K562 (cell line): ENCODE data around the gene IFT172. TPM values are rescaled to one million over a fixed set of nuclear protein-coding genes. Genes with fewer than 3 reads are reported as not detected.

Experiments used
- CBX1 ChIP-seq: sonication (generic); IDR thresholded peaks from 2 replicates; pipeline ENCODE4 v1.6.1; 2016; ENCODE audit warnings: antibody characterized with exemption, low read depth, mild to moderate bottlenecking
- E2F3 ChIP-seq: fragments of 250-450 bp; sonication (Bioruptor Pico); IDR thresholded peaks from 2 replicates; pipeline ENCODE4 v1.4.0; 2020; ENCODE audit warnings: mild to moderate bottlenecking
- FOSL1 ChIP-seq: fragments of 200-800 bp; sonication (Bioruptor generic); conservative IDR thresholded peaks from 2 replicates; pipeline ENCODE4 v1.6.1; 2016; ENCODE audit warnings: missing genetic modification characterization, missing compliant biosample characterization
- JUND ChIP-seq, 2 experiments: IDR thresholded peaks; 2 replicates in 1 of 2; 3 replicates in 1 of 2; pipeline ENCODE4 v1.6.1; 2011; ENCODE audit warnings: borderline replicate concordance in 2 of 2, low read depth in 2 of 2, low read length in 2 of 2, improper control_type of control experiment in 1 of 2, missing biosample characterization in 1 of 2, missing genetic modification characterization in 1 of 2, missing genetic modification reagents in 1 of 2
- KHSRP ChIP-seq: fragments of 450-650 bp; IDR thresholded peaks from 2 replicates; pipeline ENCODE4 v1.6.1; 2017
- MTA2 ChIP-seq: fragments of 450-650 bp; IDR thresholded peaks from 2 replicates; pipeline ENCODE4 v1.6.1; 2016; ENCODE audit warnings: low read depth
- RCOR1 ChIP-seq, 2 experiments: IDR thresholded peaks; 2 replicates each; pipeline ENCODE4 v1.6.1; 2012; ENCODE audit warnings: low read depth in 2 of 2, low read length in 2 of 2, borderline replicate concordance in 1 of 2, improper control_type of control experiment in 1 of 2
- SNRNP70 ChIP-seq: fragments of 200-400 bp; formaldehyde crosslinking; optimal IDR thresholded peaks from 2 replicates; pipeline ENCODE3; 2017; ENCODE audit warnings: low read depth, low read length
- SRSF9 ChIP-seq: fragments of 200-400 bp; formaldehyde crosslinking; IDR thresholded peaks from 2 replicates; pipeline ENCODE4 v1.6.1; 2017; ENCODE audit warnings: low read depth, low read length, borderline replicate concordance
- ZBTB8A ChIP-seq: fragments of 450-650 bp; IDR thresholded peaks from 2 replicates; pipeline ENCODE4 v1.6.1; 2018; ENCODE audit warnings: mild to moderate bottlenecking, moderate library complexity; ENCODE audit not compliant: partially characterized antibody
- ZNF696 ChIP-seq: fragments of 250-450 bp; sonication (Bioruptor Pico); conservative IDR thresholded peaks from 2 replicates; pipeline ENCODE4 v1.4.0; 2020; ENCODE audit warnings: mild to moderate bottlenecking, moderate library complexity
- ZNF785 ChIP-seq: fragments of 250-450 bp; sonication (Bioruptor Pico); IDR thresholded peaks from 2 replicates; pipeline ENCODE4 v1.4.0; 2020; ENCODE audit warnings: mild to moderate bottlenecking
- polyA plus RNA-seq, 8 experiments: library from polyadenylated mRNA; depleted of rRNA in 4 of 8; stranded (reverse) in 5 of 8; unstranded in 3 of 8; fragments of >200 nt; fragmentation: Nextera tagmentation in 2 of 8; fragmentation: Illumina TruSeq in 1 of 8; extraction: Ambion mirVana in 2 of 8; extraction: Trizol in 1 of 8; gene quantifications; 2 replicates each; pipeline versions ENCODE4 v1.2.1 to v1.2.3, GENCODE V29; 2011 to 2014; ENCODE audit warnings: inconsistent platforms in 1 of 8, missing spikeins in 1 of 8
- total RNA-seq, 7 experiments: library from RNA; depleted of rRNA in 6 of 7; stranded (reverse); fragments of >200 nt in 6 of 7; fragmentation: Illumina TruSeq in 2 of 7; extraction: Trizol in 2 of 7; gene quantifications; 2 replicates each; pipeline versions ENCODE4 v1.2.1 to v1.2.3, GENCODE V29; 2011 to 2021; ENCODE audit warnings: low replicate concordance in 1 of 7
- TF ChIP-seq, protein P1 (sequence below), 2 experiments: fragments of 450-650 bp; formaldehyde crosslinking in 1 of 2; IDR thresholded peaks; 2 replicates each; pipeline versions ENCODE4 v1.4.0 to v1.6.1; 2014 to 2020; ENCODE audit warnings: mild to moderate bottlenecking in 2 of 2, borderline replicate concordance in 1 of 2, low read depth in 1 of 2
- TF ChIP-seq, protein P2 (sequence below), 3 experiments: fragments of 200-800 bp in 1 of 3; sonication (Bioruptor generic) in 1 of 3; sonication (generic) in 1 of 3; formaldehyde crosslinking in 1 of 3; IDR thresholded peaks; 2 replicates each; pipeline versions ENCODE4 v1.6.1 to v1.8.0; 2016 to 2022; ENCODE audit warnings: mild to moderate bottlenecking in 2 of 3, missing compliant biosample characterization in 2 of 3, missing genetic modification characterization in 2 of 3, missing genetic modification reagents in 1 of 3
- TF ChIP-seq, protein P3 (sequence below): fragments of 150-350 bp; conservative IDR thresholded peaks from 2 replicates; pipeline ENCODE4 v1.6.1; 2014; ENCODE audit warnings: low read length

The IFT172 gene
- total and polyA plus RNA-seq, 9 of the 15 experiments (the other 6 are each of a cell fraction or from before 2014, with no cell fraction given), result 5.6 to 19.1 (median 13.5) TPM

GRCh38 chr2:27494284-27494943 is 4.9 kb upstream of the IFT172 start (continued):
- no peak for TF ChIP-seq MTA2
- peak; percentile 43 for TF ChIP-seq FOSL1 (tag)
- no peak for TF ChIP-seq CBX1
- TF ChIP-seq SRSF9, result no peak
- no peak for TF ChIP-seq ZNF785
- TF ChIP-seq SNRNP70, result no peak
- TF ChIP-seq E2F3 (CRISPR knock-in tag), result no peak
- TF ChIP-seq, protein P1, sequence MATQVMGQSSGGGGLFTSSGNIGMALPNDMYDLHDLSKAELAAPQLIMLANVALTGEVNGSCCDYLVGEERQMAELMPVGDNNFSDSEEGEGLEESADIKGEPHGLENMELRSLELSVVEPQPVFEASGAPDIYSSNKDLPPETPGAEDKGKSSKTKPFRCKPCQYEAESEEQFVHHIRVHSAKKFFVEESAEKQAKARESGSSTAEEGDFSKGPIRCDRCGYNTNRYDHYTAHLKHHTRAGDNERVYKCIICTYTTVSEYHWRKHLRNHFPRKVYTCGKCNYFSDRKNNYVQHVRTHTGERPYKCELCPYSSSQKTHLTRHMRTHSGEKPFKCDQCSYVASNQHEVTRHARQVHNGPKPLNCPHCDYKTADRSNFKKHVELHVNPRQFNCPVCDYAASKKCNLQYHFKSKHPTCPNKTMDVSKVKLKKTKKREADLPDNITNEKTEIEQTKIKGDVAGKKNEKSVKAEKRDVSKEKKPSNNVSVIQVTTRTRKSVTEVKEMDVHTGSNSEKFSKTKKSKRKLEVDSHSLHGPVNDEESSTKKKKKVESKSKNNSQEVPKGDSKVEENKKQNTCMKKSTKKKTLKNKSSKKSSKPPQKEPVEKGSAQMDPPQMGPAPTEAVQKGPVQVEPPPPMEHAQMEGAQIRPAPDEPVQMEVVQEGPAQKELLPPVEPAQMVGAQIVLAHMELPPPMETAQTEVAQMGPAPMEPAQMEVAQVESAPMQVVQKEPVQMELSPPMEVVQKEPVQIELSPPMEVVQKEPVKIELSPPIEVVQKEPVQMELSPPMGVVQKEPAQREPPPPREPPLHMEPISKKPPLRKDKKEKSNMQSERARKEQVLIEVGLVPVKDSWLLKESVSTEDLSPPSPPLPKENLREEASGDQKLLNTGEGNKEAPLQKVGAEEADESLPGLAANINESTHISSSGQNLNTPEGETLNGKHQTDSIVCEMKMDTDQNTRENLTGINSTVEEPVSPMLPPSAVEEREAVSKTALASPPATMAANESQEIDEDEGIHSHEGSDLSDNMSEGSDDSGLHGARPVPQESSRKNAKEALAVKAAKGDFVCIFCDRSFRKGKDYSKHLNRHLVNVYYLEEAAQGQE (IDR thresholded peaks at IDR 0.05; ENCODE audit: borderline replicate concordance), result no peak
- TF ChIP-seq, protein P1 (CRISPR knock-in tag; IDR thresholded peaks at IDR 0.05; ENCODE audit: low read depth), result no peak
- TF ChIP-seq RCOR1 (IDR thresholded peaks at IDR 0.05; ENCODE audit: borderline replicate concordance in 1 of 2, low read depth in 2 of 2, low read length in 2 of 2), result no peak
- TF ChIP-seq, protein P2, sequence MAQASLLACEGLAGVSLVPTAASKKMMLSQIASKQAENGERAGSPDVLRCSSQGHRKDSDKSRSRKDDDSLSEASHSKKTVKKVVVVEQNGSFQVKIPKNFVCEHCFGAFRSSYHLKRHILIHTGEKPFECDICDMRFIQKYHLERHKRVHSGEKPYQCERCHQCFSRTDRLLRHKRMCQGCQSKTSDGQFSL (CRISPR knock-in tag; IDR thresholded peaks at IDR 0.05), result peak; percentile 74
- TF ChIP-seq, protein P2 (tag; IDR thresholded peaks at IDR 0.05), result no peak
- TF ChIP-seq JUND (IDR thresholded peaks at IDR 0.05; ENCODE audit: borderline replicate concordance, low read depth, low read length), result peak; percentile 29; the same call in 1 of the 2 replicates
- TF ChIP-seq JUND (tag; IDR thresholded peaks at IDR 0.05; ENCODE audit: borderline replicate concordance, low read depth, low read length), result no peak
- no peak for TF ChIP-seq KHSRP
- TF ChIP-seq ZNF696, result no peak
- TF ChIP-seq, protein P3, sequence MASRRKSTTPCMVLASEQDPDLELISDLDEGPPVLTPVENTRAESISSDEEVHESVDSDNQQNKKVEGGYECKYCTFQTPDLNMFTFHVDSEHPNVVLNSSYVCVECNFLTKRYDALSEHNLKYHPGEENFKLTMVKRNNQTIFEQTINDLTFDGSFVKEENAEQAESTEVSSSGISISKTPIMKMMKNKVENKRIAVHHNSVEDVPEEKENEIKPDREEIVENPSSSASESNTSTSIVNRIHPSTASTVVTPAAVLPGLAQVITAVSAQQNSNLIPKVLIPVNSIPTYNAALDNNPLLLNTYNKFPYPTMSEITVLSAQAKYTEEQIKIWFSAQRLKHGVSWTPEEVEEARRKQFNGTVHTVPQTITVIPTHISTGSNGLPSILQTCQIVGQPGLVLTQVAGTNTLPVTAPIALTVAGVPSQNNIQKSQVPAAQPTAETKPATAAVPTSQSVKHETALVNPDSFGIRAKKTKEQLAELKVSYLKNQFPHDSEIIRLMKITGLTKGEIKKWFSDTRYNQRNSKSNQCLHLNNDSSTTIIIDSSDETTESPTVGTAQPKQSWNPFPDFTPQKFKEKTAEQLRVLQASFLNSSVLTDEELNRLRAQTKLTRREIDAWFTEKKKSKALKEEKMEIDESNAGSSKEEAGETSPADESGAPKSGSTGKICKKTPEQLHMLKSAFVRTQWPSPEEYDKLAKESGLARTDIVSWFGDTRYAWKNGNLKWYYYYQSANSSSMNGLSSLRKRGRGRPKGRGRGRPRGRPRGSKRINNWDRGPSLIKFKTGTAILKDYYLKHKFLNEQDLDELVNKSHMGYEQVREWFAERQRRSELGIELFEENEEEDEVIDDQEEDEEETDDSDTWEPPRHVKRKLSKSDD, result no peak
- TF ChIP-seq ZBTB8A, result no peak
